Activated effector memory CD4-positive, alpha-beta T cell treated with anti-CD3 and anti-CD28 coated beads, Interleukin-2, amount 50 U/mL, for 16 hours (primary cell): ENCODE measurements around the gene RAB40B.
A peak's percentile ranks its signal among the peaks of the same experiment; 100 is the strongest.

Experiments used
- DNase-seq: peaks from one replicate; pipeline ENCODE4 v3.0.0-alpha.2; 2020

Gene RAB40B

DNA sequence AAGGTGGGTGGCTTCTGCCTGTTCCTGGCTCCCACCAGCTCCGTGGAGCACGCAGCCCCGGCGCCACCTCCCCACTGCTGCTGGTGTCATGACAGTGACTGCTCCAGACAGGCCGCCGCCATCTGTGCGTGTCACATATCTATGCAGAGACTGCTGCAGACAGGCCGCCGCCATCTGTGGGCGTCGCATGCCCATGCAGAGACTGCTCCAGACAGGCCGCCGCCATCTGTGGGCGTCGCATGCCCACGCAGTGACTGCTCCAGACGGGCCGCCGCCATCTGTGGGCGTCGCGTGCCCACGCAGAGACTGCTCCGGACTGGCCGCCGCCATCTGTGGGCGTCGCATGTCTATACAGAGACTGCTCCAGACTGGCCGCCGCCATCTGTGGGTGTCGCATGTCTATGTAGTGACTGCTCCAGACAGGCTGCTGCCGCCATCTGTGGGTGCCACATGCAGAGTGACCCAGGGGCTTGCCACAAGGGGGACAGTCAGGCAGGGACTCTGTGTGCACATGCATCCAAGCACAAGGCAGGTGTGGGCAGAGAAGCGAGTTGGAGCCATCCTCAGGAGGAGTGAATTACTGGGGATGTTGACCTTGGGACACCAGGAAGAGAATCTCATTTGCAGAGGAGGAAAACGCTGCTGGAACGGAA, 14.7 kb upstream of the RAB40B start:
- no peak for DNase-seq

DNA sequence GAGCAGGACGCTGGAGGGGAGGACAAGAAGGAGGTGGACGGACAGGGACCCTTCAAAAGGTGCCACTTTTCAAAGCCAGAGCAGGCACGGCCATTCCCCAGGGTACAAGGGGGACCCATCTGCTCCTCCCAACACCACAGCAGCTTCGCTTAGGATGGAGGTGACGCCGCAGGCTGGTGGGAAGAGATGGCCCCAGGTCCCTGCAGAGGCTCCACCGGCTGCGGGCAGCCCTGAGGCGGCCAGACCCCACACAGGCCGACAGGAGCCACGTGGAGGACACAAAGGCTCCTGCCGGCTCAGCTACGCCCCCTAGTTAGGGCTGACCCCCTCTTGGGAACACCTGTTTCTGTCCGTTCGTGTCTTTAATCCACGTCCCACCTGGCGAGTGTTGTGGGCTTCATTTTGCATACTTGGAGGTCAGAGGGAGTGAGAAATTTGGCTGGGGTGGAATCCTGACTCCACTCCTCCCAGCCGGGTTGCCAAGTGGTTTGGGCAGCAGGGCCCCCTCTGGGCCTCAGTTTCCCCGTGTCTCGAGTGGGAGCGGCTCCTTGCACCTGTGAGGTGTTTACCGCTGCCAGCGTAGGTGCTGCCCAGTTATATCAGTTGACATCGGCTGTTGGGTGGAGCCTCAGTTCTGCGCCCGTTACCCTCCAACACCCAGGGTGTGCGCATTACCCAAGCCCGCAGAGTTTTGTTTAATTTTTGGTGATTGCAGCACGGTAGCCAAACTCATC, 12.2 kb upstream of the RAB40B start:
- DNase-seq, result no peak

DNA sequence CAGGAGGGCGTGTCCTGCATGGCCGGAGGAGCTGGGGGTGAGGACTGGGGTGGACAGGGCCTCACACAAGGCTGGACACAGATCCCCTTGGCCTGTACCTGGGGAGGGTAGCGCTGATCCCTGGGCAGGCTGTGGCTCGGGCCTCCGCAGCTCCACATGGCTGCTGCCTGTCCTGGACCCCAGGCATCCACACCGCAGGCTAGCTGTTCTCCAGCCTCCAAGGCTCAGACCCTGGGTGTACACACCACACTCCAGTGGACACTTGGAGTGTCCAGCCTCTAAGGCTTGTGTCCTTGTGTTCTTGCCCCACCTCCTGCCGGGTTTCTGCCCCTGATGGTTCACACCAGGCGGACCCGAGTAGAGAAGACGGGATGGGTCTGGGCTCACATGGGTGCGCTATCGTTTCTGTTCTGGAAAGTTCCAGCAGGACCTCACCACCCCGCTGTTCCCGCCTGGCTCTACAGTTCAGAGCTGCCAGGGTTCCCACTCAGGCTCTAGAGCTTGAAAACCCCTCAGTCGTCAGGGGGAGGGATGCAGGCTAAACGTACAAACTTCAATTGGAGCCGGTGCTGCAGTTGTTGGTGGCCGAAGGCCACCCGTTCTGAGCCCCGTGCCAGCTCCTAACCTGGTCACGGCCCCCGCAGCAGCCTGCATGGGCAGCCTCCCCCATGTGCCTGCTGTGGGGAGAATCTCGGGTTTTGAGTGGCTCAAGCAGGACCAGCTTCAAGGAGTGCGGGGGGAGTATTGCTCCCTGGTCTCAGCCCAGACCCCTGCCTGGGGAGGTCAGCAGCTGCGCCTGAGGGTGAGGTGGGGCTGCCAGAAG, 11.4 kb upstream of the RAB40B start:
- no peak for DNase-seq

DNA sequence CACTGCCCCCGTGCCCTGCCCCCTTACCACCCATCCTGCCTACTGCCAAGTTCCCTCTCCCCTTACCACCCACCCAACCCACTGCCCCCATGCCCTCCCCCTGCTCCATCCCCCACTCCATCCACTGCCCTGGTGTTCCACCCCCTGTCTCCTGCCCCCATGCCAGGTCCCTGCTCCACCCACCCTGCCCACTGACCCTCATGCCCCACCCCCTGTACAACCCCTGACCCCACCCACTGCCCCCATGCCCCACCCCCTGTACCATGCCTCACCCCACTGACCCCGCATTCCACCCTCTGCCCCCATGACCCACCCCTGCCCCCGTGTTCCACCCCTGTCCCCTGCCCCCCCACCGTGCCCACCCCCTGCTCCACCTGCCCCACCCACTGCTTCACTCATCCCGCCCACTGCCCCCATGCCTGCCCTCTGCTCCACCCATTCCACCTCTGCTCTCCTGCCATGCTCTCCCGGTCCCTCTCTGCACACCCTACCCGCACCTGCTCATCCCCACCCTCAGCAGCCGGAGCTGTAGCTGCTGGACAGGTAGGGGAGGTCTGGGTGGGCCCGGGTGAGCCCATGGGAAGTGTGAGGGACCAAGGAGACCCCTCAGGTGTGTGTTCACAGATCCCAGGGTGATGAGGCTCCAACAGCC, 10.7 kb upstream of the RAB40B start:
- no peak for DNase-seq

DNA sequence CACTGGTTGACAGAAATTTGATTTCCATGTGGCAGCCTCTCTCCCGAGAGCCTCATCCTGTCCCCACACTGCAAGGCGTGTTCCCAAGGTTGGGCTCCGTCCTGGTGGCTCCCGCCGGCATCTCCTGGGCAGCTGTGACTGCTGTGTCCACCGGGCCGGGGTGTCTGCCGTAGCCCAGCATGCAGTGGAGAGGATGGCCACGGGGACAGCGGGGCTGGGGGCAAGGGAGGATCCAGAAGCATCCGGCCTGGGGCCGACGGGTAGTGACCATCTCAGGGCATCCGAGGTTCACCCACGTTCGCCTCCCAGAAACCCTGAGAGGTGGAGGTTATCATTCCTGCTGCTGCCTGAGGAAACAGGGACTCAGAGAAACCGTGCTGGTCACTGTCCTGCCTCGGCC, 7.3 kb upstream of the RAB40B start:
- DNase-seq, result no peak

DNA sequence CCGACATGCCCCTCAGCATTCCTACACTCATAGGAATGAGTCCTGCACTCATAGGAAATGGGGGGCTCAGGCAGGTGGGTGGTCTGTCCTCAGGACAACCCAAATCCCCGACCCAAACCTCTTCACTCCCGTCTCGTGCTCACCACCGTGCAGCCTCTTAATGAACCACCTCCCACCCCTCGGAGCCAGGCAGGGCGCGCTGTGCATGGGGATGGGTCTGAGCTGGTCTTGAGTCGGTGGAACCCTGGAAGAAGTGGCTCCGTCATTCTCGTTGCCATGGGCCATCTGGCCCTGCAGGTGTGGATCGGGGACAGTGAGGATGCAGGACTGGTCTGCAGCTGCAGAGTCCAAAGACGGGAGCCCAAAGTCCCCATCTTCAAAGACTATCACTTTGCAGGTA, 6.4 kb upstream of the RAB40B start:
- no peak for DNase-seq

DNA sequence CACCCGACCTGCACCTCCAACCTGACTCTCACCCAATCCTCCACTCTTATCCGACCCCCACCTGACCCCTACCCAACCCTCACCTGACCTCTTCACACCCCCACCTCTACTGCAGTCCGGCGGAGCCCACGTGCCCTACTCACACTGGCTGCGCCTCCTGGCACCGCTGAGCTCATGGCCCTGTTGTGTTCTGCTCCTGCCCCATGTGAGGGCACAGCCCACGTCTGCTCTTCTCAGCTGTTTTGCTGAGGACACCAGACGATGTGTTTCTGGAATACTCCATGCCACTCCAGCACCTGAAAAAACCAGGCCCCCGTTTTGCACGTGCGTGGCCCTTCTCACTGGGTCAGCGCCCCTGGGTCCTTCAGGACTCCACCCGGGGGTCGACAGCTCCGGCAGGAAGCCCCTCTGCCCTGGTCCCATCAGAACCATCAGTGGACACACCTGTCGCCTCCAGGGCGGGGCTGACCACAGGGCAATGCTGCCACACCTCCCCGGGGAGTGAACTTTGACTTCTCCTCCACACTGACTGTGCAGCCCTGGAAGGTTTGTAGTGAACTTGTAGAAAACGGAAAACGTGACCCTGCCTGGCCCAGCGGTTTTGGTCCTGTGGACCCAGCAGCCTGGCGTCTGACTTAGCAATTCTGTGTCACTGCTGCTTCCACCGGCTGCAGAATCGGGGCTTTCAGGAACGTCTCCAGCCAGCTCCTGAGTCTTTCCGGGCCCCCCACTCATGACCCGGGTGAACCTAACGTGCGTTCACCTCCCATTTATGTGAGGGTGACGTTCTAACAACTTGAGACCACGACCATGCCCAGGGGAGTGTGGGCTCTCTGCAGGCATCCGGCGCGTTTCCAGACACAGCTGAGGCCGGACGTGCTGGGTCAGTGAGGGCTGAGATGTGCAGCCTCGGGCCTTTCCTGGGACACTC, 5.7 kb upstream of the RAB40B start:
- no peak for DNase-seq

DNA sequence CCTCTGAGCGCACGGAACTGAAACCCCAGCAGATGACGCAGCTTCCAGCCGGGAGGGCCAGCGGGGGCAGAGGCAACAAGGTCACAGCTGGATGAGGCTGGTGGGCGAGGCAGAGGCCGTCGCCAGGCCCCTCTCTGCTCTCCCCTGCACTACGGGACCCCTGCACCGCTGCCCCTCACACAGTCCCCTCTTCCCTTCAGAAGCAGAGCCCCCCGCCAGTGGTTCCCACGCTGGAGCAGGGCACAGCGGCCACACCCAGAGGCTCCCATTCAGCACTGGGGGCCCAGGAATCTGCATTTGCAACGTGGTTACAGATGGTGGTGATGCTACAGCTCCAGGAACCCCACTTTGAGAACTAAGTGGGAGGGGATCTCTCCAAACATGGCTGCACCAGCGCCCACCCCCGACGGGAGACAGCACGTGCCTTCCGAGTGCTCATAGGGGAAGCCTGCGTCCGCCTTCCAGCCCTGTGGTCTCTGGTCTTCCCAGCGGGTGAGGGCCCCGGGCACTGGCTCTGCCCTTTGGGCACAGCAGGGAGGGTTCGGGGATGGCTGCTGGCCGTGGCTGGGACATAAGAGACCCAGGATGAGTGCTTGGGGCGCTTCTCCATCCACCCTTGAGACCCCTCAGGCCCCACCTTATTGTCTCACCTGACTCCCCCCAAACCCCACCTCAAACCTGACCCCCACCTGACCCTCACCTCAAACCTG, 4.7 kb upstream of the RAB40B start:
- DNase-seq, result no peak

DNA sequence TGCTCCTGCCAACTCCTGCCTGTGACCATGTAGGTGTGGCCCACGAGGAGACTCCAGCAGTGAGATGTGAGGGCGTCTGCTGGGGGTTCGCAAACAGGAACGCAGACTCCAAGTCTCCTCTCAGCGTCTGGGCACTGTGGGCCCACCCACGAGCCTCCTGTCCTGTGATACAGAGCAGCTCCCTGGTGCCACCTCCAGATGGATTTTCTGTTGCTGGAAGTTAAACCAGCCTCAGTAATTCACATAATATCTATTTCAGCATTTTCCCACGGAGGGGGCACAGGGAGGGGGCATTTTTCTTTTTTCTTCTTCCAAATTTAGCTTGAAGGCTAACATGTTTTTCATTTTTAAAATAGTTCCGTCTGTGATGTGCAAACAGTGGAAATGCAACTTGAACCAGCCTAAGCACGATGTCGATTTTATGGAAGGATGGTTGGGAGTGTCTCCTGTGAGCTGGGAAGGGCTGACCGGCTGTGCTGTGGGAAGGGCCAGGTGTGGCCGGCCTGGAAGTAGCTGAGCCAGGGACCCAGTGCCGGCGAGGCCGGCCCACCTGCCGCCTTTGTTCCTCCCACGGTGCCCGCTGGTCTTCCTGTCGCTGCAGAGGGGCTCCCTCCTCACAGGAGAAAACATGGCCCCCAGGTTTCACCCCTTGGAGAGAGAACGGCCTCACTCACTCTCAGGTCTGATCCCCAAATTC, 3.9 kb upstream of the RAB40B start:
- no peak for DNase-seq

DNA sequence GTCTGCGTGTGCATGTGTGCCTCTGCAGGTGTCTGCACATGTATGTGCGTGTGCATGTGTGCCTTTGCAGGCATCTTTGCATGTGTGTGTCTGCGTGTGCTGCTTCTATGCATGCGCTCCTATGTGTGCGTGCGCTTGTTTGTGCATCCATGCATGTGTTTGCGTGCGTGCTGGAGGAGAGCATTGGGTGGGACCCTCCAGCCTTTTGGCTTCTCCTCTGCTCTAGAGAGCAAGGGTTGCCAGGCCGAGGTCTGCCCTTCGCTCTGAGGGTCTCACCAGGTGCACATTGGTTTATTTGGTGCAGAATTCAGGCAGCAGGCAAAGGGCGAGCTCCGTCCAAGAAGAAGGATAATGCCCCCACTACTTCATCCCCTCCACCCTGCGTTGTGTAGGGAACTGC, 1.1 kb upstream of the RAB40B start:
- no peak for DNase-seq

DNA sequence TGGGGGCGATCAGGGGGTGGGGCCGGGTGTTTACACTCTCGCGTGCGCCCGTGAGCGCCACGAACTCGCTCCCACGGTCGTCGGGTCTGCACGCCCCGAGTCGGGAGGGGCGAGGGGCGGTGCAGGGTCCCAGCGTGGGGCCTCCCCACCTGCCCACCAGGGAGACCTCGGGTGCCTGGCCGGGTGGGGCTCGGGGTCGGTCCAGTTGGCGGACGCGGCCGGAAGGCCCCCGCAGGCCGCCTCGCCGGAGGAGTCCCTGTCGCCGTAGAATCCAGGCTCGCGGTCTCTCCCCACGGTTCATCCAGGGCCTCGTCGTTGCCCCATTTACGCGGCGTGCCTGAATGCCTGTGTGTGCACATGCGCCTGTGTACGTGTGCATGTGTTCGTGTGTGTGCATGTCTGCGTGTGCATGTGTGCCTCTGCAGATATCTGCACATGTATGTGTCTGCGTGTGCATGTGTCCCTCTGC, 510 bp upstream of the RAB40B start:
- DNase-seq, result no peak

DNA sequence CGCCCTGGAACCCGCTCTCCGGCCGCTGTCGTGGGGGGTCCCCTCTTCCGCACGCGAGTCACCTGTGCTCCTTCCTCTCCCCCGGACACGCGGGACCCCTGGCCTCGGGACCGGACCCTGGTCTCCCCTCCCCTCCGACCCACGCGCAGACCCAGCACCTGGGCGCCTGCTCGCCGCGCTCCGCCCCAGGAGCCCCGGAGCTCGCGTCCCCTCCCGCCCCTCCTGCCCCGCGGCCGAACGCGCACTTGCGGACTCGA, 762 bp downstream of the RAB40B start:
- DNase-seq, result no peak

DNA sequence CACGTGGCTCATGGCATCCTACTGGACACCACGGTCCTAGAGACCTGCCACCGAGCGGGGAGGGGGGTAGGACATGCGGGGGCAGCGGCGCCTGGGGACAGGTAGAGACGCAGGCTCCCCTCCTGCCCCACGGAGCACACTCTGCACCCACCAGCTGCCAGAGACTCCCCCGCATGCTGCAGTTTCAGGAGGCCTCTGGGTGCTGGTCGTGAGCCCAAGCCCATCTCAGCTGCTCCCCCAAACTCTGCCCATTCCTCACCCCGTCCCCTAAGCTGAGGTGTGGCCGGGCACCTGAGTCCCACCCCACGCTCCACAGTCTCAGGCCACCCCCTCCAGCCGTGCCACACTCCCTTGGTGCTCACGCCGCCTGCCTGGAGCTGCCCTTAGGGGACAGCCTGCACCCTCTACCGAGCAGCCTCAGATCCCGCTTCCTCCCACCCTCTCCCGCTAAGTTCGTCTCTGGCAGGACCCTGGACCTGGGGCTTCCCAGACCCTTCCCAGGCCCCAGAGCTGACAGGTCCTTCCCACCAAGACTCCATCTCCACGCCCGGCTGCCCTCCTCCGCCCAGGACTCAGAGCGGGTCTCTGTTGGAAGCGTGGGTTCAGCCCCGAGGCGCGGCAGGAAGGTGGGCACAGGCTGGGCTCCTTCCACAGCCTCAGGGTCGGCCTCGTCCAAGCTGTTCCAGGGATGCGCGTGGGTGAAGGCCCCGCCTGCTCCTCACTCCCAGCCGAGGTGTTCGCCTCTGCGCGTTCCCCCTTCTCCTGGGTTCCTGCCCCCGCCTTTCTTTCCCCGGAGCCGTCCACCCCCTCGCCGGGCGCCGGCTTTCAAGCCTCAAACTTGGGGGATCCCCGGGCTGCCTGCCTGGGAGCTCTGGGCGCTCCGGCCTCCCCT, 1.3 kb downstream of the RAB40B start:
- DNase-seq, result peak; percentile 68

DNA sequence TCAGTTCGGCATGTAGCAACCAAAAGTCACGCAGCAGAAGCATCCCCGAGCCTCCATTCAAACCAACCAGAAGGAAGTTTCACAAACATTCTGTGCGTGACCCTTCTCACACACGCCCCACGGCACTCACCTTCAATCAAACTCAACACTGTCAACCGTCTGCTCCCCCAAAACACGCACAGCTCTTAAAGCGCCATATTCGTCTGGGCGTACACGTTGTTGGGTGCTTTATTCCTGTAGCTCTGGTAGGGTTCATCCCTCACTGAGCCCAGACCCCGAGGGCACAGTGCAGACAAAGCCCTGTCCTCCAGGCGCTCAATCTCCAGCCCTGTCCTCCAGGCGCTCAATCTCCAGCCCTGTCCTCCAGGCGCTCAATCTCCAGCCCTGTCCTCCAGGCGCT, 2.2 kb downstream of the RAB40B start:
- DNase-seq, result no peak

DNA sequence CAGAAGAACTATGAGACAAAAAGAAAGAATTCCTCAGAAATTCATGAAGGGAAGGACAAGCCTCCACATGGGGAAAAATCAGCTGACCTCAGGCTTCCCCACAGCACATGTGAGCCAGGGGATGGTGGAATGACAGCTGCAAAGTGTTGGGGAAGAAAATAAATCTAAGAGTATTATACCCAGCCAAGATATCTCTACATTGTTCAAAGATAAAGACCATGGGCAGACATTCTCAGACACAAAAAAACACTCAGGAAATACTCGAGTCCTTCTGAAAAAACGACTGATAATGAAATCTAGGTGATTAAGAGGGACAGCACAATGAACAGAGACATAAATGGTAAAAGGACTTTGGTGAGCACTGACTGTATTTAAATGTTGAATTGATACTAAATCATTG, 3.9 kb downstream of the RAB40B start:
- DNase-seq, result no peak

DNA sequence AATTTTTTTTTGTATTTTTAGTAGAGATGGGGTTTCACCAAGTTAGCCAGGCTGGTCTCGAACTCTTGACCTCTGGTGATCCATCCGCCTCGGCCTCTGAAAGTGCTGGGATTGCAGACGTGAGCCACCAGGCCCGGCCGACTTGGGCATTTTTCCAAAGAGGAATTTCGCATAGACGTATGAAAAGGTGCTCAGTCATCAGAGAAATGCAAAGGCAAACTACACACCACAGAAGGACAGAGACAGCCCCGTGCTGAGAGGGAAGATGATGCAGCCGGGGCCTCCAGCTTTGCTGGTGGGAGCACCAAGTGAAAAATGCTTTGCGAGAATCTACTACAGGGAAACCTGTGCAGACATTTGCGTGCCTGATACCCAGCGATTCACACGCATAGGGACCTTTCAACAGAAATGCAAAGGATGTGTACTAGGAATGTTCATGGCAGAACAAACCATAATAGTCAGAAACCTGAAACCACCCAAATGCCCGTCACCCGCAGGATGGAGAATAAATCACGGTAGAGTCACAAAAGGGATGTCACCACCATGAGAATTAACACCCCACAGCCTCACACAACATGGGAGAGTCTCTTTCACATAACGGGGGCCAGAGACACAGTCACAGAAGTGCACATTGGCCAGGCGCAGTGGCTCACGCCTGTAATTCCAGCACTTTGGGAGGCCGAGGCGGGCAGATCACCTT, 5.2 kb downstream of the RAB40B start:
- DNase-seq, result no peak

DNA sequence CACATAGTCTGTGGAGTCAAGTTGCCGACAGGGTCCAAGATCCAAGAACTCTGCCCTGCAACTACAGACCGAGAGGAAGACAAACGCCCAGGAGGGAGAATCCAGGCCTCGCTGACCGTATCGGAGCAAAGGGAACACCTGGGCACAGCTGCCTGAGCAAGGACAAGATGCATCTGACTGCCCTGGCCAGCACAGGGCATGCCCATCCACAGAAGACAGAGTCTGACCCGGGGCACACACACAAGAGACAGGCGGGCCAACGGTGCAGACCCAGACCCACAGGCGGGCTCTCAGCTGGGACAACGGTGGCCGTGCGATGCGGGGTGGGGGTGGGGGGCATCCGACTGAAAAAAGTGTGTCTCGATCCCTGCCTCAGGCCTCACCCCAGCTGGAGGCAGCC, 6.2 kb downstream of the RAB40B start:
- DNase-seq, result no peak

DNA sequence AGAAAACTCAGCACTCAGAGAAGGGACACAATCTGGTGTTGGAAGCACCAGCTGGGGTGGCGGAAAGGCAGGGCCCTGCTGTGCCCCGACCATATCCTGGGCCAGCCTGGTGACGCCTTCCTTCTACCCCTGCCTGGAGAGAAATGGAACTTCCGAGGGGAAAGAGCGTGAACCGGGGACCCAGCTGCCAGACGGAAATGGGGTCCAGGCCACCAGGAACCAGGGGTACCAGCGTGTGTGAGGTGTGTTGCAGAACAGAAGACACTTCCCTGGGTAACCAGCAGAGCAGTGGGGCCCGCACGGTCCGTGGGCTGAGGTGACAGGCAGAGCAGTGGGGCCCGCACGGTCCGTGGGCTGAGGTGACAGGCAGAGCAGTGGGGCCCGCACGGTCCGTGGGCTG, 6.8 kb downstream of the RAB40B start:
- DNase-seq, result no peak

DNA sequence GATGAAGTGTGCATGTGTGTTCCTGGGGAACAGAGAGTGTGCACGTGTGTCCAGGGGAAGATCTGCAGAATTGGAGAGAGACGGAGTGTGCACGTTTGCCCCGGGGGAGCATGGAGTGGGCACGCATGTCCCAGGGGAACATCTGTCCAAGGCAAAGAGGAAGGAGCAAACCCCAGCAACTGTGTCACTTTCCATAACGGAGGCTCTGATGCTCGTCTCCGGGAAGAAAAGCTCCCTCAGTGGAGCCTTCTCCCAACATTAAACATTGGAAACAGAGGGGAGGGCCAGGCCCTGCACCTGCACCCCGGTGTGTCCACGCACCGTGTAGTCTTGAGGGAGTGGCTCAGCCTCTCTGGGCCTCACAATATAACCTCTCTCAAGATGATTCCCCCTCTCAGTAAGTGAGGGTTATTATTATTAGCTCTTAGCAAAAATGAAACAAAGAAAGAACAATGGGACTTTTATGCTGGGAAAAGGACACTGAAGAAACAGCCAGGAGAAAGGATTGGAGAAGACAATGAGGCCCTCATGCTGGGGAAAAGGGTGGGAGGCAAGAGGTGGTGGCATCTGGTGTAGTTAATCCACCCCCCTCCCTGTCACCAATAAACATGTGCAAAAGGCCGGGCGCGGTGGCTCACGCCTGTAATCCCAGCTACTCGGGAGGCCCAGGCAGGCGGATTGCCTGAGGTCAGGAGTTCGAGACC, 7.6 kb downstream of the RAB40B start:
- DNase-seq, result no peak
